K562 (cell line): ENCODE measurements around the gene ACP4. TPM values are rescaled to one million over a fixed set of nuclear protein-coding genes. Genes with fewer than 3 reads are reported as not detected.

Experiments used
- CBX8 ChIP-seq: fragments of 200-600 bp; sonication (generic); IDR thresholded peaks from 2 replicates; pipeline ENCODE4 v1.6.1; 2012; ENCODE audit warnings: borderline replicate concordance, mixed run types, low read depth, mild to moderate bottlenecking, moderate library complexity, mixed read lengths, low read length, control low read depth, inconsistent platforms; ENCODE audit not compliant: poor library complexity, severe bottlenecking; ENCODE audit errors: extremely low read depth
- FOS ChIP-seq: IDR thresholded peaks from 3 replicates; pipeline ENCODE4 v1.6.1; 2011; ENCODE audit not compliant: insufficient read length; ENCODE audit errors: extremely low read depth
- FOSL1 ChIP-seq: fragments of 200-800 bp; sonication (Bioruptor generic); conservative IDR thresholded peaks from 2 replicates; pipeline ENCODE4 v1.6.1; 2016; ENCODE audit warnings: missing genetic modification characterization, missing compliant biosample characterization
- IFI16 ChIP-seq: fragments of 250-450 bp; sonication (Bioruptor Pico); IDR thresholded peaks from 2 replicates; pipeline ENCODE4 v2.1.2; 2022; ENCODE audit warnings: mild to moderate bottlenecking, inconsistent platforms
- KLF10 ChIP-seq: fragments of 250-450 bp; sonication (Bioruptor Pico); IDR thresholded peaks from 2 replicates; pipeline ENCODE4 v1.6.1; 2021; ENCODE audit warnings: matching md5 sums
- LARP7 ChIP-seq: fragments of 450-650 bp; IDR thresholded peaks from 2 replicates; pipeline ENCODE4 v1.6.1; 2016
- MTA1 ChIP-seq: fragments of 450-650 bp; IDR thresholded peaks from 2 replicates; pipeline ENCODE4 v1.6.1; 2017; ENCODE audit warnings: borderline replicate concordance
- NR4A1 ChIP-seq, 2 experiments: fragments of 250-450 bp in 1 of 2; fragments of 450-650 bp in 1 of 2; sonication (Bioruptor Pico) in 1 of 2; IDR thresholded peaks; 2 replicates each; pipeline versions ENCODE4 v1.4.0 to v1.6.1; 2016 to 2020; ENCODE audit warnings: mild to moderate bottlenecking in 2 of 2, missing compliant biosample characterization in 1 of 2, missing genetic modification characterization in 1 of 2, moderate library complexity in 1 of 2
- PHTF2 ChIP-seq: fragments of 250-450 bp; sonication (Bioruptor Pico); IDR thresholded peaks from 2 replicates; pipeline ENCODE4 v1.5.0; 2021; ENCODE audit warnings: mild to moderate bottlenecking
- RFX5 ChIP-seq: IDR thresholded peaks from 2 replicates; pipeline ENCODE4 v1.6.1; 2011; ENCODE audit warnings: low read depth, mild to moderate bottlenecking, improper control_type of control experiment, low read length
- RHOXF2B ChIP-seq: fragments of 250-450 bp; sonication (Bioruptor Pico); conservative IDR thresholded peaks from 2 replicates; pipeline ENCODE4 v1.5.1; 2021
- SIX5 ChIP-seq, 2 experiments: IDR thresholded peaks; 2 replicates each; pipeline ENCODE4 v1.6.1; 2011; ENCODE audit warnings: low read length in 2 of 2, borderline replicate concordance in 1 of 2, low read depth in 1 of 2, mild to moderate bottlenecking in 1 of 2, moderate library complexity in 1 of 2; ENCODE audit not compliant: insufficient read depth in 1 of 2
- SPI1 ChIP-seq: IDR thresholded peaks from 2 replicates; pipeline ENCODE4 v1.6.1; 2011; ENCODE audit warnings: low read depth, low read length, control low read depth, borderline replicate concordance
- SUPT5H ChIP-seq: fragments of 450-650 bp; IDR thresholded peaks from 2 replicates; pipeline ENCODE4 v1.6.1; 2016
- TOE1 ChIP-seq, 2 experiments: fragments of 450-650 bp in 1 of 2; sonication (generic) in 1 of 2; formaldehyde crosslinking in 1 of 2; IDR thresholded peaks; 2 replicates each; pipeline versions ENCODE4 v1.7.1 to v1.8.0; 2016 to 2022; ENCODE audit warnings: borderline replicate concordance in 2 of 2, mild to moderate bottlenecking in 2 of 2, antibody characterized with exemption in 1 of 2, inconsistent platforms in 1 of 2, low read depth in 1 of 2, missing genetic modification reagents in 1 of 2, moderate library complexity in 1 of 2
- ZFP30 ChIP-seq: fragments of 250-450 bp; sonication (Bioruptor Pico); IDR thresholded peaks from 2 replicates; pipeline ENCODE4 v1.8.0; 2022; ENCODE audit warnings: moderate library complexity, mild to moderate bottlenecking, inconsistent platforms, borderline replicate concordance
- ZNF140 ChIP-seq: fragments of 250-450 bp; sonication (Bioruptor Pico); IDR thresholded peaks from 2 replicates; pipeline ENCODE4 v1.8.0; 2021; ENCODE audit warnings: moderate library complexity, mild to moderate bottlenecking, inconsistent platforms
- ZNF282 ChIP-seq: sonication (generic); formaldehyde crosslinking; IDR thresholded peaks from 2 replicates; pipeline ENCODE4 v1.8.1; 2023; ENCODE audit warnings: missing genetic modification reagents
- ZNF766 ChIP-seq: fragments of 200-800 bp; sonication (Bioruptor generic); conservative IDR thresholded peaks from 2 replicates; pipeline ENCODE4 v1.6.1; 2016; ENCODE audit warnings: missing genetic modification characterization, missing compliant biosample characterization
- polyA plus RNA-seq, 8 experiments: library from polyadenylated mRNA; depleted of rRNA in 4 of 8; stranded (reverse) in 5 of 8; unstranded in 3 of 8; fragments of >200 nt; fragmentation: Nextera tagmentation in 2 of 8; fragmentation: Illumina TruSeq in 1 of 8; extraction: Ambion mirVana in 2 of 8; extraction: Trizol in 1 of 8; gene quantifications; 2 replicates each; pipeline versions ENCODE4 v1.2.1 to v1.2.3, GENCODE V29; 2011 to 2014; ENCODE audit warnings: inconsistent platforms in 1 of 8, missing spikeins in 1 of 8
- total RNA-seq, 7 experiments: library from RNA; depleted of rRNA in 6 of 7; stranded (reverse); fragments of >200 nt in 6 of 7; fragmentation: Illumina TruSeq in 2 of 7; extraction: Trizol in 2 of 7; gene quantifications; 2 replicates each; pipeline versions ENCODE4 v1.2.1 to v1.2.3, GENCODE V29; 2011 to 2021; ENCODE audit warnings: low replicate concordance in 1 of 7
- TF ChIP-seq, protein P1 (sequence below): fragments of 250-450 bp; sonication (Bioruptor Pico); IDR thresholded peaks from 2 replicates; pipeline ENCODE4 v1.5.1; 2021; ENCODE audit warnings: mild to moderate bottlenecking
- TF ChIP-seq, protein P2 (sequence below), 2 experiments: IDR thresholded peaks; 2 replicates each; pipeline ENCODE4 v1.6.1; 2011; ENCODE audit warnings: borderline replicate concordance in 1 of 2, control low read depth in 1 of 2, low read depth in 1 of 2, low read length in 1 of 2, mild to moderate bottlenecking in 1 of 2, mixed read lengths in 1 of 2, moderate library complexity in 1 of 2; ENCODE audit not compliant: insufficient read depth in 1 of 2, insufficient read length in 1 of 2, poor library complexity in 1 of 2, severe bottlenecking in 1 of 2; ENCODE audit errors: extremely low read depth in 1 of 2
- TF ChIP-seq, protein P3 (sequence below): fragments of 450-650 bp; formaldehyde crosslinking; IDR thresholded peaks from 2 replicates; pipeline ENCODE4 v1.4.0; 2020; ENCODE audit warnings: mild to moderate bottlenecking
- TF ChIP-seq, protein P4 (sequence below): sonication (generic); IDR thresholded peaks from 2 replicates; pipeline ENCODE4 v1.6.1; 2016

The ACP4 gene
- total and polyA plus RNA-seq, 9 of the 15 experiments (the other 6 are each of a cell fraction or from before 2014, with no cell fraction given) = not detected

DNA sequence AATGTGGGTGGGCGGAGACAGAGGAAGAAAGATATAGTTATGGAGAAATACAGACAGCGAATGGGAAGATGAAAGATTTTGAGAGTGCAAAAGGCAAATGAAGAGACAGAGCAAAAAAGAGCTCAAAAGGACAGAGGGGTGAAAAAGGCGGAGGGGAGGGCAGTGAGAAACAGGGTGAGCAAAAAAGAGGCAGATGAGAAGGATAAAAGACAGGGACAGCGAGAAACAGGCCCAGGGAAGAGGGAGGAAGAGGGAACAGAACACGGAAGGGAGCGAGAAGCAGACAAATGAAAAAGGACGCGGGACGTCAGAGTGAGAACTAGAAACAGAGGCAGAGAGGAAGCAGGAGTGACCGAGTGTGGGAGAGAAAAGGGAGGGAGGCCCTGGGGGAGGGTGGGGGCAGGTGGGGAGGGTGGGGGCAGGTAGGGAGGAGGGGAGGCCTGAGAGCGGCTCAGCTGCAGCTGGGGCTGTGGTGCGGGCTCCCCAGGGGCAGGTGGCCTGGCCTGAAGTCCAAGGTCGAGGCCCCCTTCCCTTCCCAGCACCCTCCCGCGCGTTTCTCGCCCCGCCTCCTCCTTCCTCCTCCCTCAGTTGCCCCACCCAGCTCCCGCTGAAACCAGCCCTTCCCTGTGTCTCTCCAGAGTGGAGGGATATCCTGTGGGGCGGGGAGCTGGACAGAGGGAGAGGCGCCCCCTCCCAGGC is 30.5 kb downstream of the ACP4 start (continued):
- TF ChIP-seq, protein P1, sequence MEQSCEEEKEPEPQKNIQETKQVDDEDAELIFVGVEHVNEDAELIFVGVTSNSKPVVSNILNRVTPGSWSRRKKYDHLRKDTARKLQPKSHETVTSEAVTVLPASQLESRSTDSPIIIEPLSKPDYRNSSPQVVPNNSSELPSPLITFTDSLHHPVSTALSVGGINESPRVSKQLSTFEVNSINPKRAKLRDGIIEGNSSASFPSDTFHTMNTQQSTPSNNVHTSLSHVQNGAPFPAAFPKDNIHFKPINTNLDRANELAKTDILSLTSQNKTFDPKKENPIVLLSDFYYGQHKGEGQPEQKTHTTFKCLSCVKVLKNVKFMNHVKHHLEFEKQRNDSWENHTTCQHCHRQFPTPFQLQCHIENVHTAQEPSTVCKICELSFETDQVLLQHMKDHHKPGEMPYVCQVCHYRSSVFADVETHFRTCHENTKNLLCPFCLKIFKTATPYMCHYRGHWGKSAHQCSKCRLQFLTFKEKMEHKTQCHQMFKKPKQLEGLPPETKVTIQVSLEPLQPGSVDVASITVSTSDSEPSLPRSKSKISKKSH (CRISPR knock-in tag) = no peak
- TF ChIP-seq FOSL1 (tag) = no peak
- TF ChIP-seq, protein P2, sequence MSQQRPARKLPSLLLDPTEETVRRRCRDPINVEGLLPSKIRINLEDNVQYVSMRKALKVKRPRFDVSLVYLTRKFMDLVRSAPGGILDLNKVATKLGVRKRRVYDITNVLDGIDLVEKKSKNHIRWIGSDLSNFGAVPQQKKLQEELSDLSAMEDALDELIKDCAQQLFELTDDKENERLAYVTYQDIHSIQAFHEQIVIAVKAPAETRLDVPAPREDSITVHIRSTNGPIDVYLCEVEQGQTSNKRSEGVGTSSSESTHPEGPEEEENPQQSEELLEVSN (IDR thresholded peaks at IDR 0.05; ENCODE audit: borderline replicate concordance in 1 of 2, extremely low read depth in 1 of 2, insufficient read depth in 1 of 2, insufficient read length in 1 of 2, low read depth in 1 of 2, low read length in 1 of 2, poor library complexity in 1 of 2, severe bottlenecking in 1 of 2) = peak; percentile 92 to 95
- TF ChIP-seq SIX5 (IDR thresholded peaks at IDR 0.05; ENCODE audit: borderline replicate concordance in 1 of 2, insufficient read depth in 1 of 2, low read depth in 1 of 2, low read length in 2 of 2) = no peak
- TF ChIP-seq RHOXF2B (CRISPR knock-in tag) = no peak
- TF ChIP-seq RFX5 = no peak
- no peak for TF ChIP-seq NR4A1 (CRISPR knock-in tag; IDR thresholded peaks at IDR 0.05)
- TF ChIP-seq NR4A1 (tag; IDR thresholded peaks at IDR 0.05) = no peak
- TF ChIP-seq ZNF140 = no peak
- peak; percentile 38; the same call in 1 of the 2 replicates for TF ChIP-seq SPI1
- no peak for TF ChIP-seq KLF10
- no peak for TF ChIP-seq ZNF282 (CRISPR knock-in tag)
- no peak for TF ChIP-seq FOS
- 0 out of 2 replicates have a peak, but pooled peaks have one; percentile 54 for TF ChIP-seq ZNF766
- TF ChIP-seq, protein P3, sequence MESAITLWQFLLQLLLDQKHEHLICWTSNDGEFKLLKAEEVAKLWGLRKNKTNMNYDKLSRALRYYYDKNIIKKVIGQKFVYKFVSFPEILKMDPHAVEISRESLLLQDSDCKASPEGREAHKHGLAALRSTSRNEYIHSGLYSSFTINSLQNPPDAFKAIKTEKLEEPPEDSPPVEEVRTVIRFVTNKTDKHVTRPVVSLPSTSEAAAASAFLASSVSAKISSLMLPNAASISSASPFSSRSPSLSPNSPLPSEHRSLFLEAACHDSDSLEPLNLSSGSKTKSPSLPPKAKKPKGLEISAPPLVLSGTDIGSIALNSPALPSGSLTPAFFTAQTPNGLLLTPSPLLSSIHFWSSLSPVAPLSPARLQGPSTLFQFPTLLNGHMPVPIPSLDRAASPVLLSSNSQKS = no peak
- no peak for TF ChIP-seq ZFP30 (CRISPR knock-in tag)
- TF ChIP-seq MTA1 = peak; percentile 48; the same call in 1 of the 2 replicates
- peak; percentile 71; the same call in 1 of the 2 replicates for TF ChIP-seq LARP7
- no peak; the same call in 1 of the 2 replicates for TF ChIP-seq TOE1 (IDR thresholded peaks at IDR 0.05; ENCODE audit: borderline replicate concordance)
- TF ChIP-seq TOE1 (CRISPR knock-in tag; IDR thresholded peaks at IDR 0.05; ENCODE audit: borderline replicate concordance, low read depth) = no peak
- TF ChIP-seq IFI16 (CRISPR knock-in tag) = no peak
- TF ChIP-seq, protein P4, sequence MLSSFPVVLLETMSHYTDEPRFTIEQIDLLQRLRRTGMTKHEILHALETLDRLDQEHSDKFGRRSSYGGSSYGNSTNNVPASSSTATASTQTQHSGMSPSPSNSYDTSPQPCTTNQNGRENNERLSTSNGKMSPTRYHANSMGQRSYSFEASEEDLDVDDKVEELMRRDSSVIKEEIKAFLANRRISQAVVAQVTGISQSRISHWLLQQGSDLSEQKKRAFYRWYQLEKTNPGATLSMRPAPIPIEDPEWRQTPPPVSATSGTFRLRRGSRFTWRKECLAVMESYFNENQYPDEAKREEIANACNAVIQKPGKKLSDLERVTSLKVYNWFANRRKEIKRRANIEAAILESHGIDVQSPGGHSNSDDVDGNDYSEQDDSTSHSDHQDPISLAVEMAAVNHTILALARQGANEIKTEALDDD = no peak
- 0 out of 2 replicates have a peak, but pooled peaks have one; percentile 30 for TF ChIP-seq SUPT5H
- TF ChIP-seq CBX8 = no peak
- TF ChIP-seq PHTF2 (CRISPR knock-in tag) = no peak
